HG03354 (cell line): ENCODE results near the gene RNF213.
"Not testable (repeated sequence)": the region's sequence is repeated elsewhere in the genome, so short reads cannot be mapped to it uniquely, and the experiment has no call there.

Experiments used
- ATAC-seq: cut with Tn5 transposase; IDR thresholded peaks from one replicate; pipeline ENCODE4 v1.9.1; 2021; ENCODE audit warnings: mild to moderate bottlenecking; ENCODE audit not compliant: unreplicated experiment, poor library complexity, severe bottlenecking

The RNF213 gene

GRCh38 chr17:80223142-80223815, 37.4 kb upstream of the RNF213 start:
- ATAC-seq: no peak

- ATAC-seq: no peak
Measured at GRCh38 chr17:80223838-80224497, 36.7 kb upstream of the RNF213 start.

- ATAC-seq: no peak
Measured at GRCh38 chr17:80224683-80225082, 36.0 kb upstream of the RNF213 start.

- ATAC-seq: no peak
Measured at GRCh38 chr17:80225230-80225629, 35.4 kb upstream of the RNF213 start.

DNA sequence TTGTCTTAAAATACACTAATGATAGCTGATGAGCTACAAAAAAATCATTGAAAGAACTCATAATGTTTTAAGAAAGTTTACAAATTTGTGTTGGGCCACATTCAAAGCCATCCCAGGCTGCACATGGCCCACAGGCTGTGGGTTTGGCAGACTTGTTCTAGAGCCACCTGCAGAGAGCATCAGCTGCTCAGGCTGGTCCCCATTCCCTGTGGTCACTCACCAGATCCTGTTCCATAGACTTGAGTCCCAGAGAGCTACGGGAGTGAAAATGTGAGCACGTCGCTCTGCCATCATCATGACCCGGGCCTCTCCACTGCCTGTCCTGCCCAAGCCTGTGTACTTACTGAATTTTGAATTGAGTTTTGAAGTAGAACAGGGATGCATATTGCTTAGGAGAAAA, 33.5 kb upstream of the RNF213 start:
- ATAC-seq: no peak

DNA sequence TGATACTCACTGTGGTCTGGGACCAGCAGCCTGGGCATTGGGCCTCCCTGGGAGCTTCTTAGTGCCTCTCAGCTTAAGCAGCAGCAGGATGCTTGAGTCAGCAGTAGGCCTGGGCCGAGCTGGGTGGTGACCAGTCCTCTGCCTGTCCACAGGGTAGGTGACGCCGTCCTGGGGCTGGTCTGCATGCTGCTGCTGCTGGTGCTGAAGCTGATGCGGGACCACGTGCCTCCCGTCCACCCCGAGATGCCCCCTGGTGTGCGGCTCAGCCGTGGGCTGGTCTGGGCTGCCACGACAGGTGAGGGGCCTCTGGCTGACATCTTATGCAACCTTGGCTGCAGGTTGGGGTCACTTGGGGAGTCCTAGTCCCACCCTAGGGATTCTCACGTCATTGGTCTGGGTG, 33.0 kb upstream of the RNF213 start:
- no peak for ATAC-seq

GRCh38 chr17:80228477-80228876, 32.2 kb upstream of the RNF213 start:
- ATAC-seq: no peak

- no peak for ATAC-seq
Measured at GRCh38 chr17:80229011-80229410, 31.6 kb upstream of the RNF213 start.

- ATAC-seq: no peak
Measured at GRCh38 chr17:80232438-80232837, 28.2 kb upstream of the RNF213 start.

DNA sequence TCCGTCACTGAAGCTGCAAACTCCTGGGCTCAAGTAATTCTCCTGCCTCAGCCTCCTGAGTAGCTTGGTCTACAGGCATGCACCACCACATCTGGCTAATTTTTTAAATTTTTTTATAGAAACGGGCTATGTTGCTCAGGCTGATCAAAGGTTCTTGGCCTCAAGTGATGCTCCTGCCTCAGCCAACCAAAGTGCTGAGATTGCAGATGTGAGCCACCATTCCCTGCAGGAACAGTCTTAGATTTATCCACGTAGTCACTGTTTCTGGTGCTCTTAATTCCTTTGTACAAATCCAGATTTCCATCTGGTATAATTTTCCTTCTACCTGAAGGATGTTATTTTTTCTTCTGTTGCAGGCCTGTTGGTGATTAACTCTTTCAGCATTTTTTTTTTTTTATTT, 27.4 kb upstream of the RNF213 start:
- ATAC-seq: no peak

DNA sequence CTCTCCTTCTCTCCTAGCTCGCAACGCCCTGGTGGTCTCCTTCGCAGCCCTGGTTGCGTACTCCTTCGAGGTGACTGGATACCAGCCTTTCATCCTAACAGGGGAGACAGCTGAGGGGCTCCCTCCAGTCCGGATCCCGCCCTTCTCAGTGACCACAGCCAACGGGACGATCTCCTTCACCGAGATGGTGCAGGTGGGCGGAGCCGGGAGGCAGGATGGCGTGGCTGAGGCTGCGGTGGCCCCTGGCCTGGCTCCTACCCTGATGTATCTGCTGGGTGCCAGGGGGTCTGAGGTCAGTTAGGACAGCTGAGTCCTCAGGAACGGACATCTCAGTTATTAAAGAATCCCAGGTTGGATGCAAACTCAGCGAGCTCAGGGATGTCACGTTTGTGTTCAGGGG, 23.7 kb upstream of the RNF213 start:
- no peak for ATAC-seq

DNA sequence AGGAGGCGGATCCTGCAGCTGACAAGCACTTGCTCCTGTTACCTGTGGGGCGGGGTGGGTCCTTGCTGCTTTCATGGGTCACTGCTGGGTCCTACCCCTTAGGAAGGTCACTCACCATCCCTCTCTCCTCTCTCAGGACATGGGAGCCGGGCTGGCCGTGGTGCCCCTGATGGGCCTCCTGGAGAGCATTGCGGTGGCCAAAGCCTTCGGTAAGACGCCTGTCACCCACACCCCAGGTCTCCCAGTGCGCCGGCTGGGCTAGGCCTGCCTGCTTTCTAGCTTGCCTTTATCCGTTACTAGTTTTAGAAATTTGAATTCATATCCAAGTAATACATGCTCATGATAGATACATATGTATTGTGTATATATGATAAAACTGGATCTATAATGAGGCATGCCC, 23.3 kb upstream of the RNF213 start:
- ATAC-seq: no peak

GRCh38 chr17:80242505-80242904, 18.1 kb upstream of the RNF213 start:
- ATAC-seq: no peak

DNA sequence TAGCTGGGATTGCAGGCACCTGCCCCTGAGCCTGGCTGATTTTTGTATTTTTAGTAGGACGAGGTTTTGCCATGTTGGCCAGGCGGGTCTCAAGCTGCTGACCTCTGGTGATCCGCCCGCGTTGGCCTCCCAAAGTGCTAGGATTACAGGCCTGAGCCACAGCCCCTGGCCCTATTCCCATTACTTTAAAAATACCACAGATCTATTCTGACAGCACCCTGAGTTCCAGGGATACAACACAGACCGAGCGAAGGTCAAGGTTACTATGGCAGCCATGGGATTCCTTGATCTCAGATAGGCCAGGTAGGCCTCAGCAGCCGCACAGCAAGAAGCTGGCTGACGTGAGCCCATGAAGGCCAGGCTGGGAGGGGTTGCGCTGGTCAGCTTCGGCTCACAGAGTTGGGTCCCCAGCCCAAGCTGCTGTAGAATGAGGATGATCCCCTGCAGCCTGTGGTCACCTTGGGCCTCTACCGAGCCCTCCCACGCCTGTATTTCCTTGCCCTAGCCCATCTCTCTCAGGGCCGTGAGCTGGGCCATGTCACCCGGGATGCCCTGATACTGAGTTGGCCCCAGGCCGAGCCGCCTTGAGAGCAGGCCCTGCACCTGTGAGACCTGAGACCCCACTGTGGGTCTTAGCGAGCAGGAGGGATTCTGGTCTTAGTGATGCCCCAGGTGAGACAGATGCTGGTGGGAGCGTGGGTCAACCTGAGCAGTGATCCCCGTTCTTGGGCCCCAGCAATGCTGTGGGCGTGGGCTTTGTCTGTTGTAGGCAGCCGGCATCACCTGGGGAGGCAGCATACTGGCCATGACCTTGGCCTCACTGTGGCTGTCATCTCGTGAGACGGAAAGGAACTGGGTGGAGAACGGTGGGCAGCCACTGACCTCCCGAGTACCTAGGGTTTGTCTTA, 16.9 kb upstream of the RNF213 start:
- ATAC-seq: no peak

- ATAC-seq: not testable (repeated sequence)
Measured at GRCh38 chr17:80244448-80244847, 16.2 kb upstream of the RNF213 start.

GRCh38 chr17:80244871-80245509, 15.7 kb upstream of the RNF213 start:
- no peak for ATAC-seq

GRCh38 chr17:80245566-80246265, 14.9 kb upstream of the RNF213 start:
- no peak for ATAC-seq

DNA sequence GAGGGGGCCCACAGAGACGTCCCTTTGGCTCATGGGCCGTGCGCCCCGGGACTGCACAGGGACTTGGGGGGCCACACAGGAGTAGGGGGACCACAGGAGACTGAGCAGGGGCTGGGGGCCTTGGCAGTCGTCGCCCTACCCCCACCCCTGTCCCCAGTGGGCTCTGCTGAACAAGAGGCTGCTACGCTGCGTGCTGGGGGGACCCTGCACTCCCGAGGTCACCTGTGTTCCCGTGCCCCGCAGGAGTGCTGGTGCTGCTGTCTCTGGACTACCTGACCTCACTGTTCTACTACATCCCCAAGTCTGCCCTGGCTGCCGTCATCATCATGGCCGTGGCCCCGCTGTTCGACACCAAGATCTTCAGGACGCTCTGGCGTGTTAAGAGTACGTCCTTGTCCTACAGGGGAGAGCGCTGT, 14.4 kb upstream of the RNF213 start:
- no peak for ATAC-seq

GRCh38 chr17:80246726-80247125, 13.9 kb upstream of the RNF213 start:
- no peak for ATAC-seq

DNA sequence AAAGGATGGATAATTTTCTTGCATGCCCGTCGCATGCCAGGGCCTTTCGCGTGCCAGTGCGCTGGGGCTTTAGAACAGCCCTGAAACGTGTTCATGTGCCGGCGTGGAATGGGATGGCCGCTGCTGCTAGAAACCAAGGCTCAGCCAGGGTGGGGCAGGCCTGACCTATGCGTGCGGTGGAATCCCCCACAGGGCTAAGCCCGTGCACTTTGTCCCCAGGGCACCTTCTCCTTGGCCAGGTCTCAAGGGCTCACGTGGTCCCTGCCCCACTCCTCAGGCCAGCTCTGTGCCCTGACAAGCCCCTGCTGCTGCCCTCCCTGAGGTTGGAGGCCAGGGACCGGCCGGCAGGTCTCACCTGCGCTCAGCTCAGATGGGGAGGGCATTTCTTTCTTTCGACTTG, 13.1 kb upstream of the RNF213 start:
- ATAC-seq: no peak
